T-cell (primary cell): Measurements from ENCODE around the gene DTNB. TPM values are rescaled to one million over a fixed set of nuclear protein-coding genes. Genes with fewer than 3 reads are reported as not detected.

Source experiments
- ATAC-seq, 4 experiments: fragments of 200-7000 bp in 3 of 4; fragments of 150-1000 bp in 1 of 4; cut with Tn5 transposase; replicated peaks in 1 of 4; 1 replicate in 3 of 4; 2 replicates in 1 of 4; pipeline ENCODE4 v1.10.0; 2021; ENCODE audit warnings: moderate library complexity in 3 of 4, mild to moderate bottlenecking in 2 of 4, moderate number of reproducible peaks in 1 of 4
- CTCF ChIA-PET, 2 donors: fragments of 300-600 bp; sonication (Branson Sonifier 250); formaldehyde crosslinking; loops; one replicate each; lab custom pipeline; 2022; ENCODE audit warnings: antibody characterized with exemption in 2 of 2; lab: Charles Lee
- POLR2A ChIA-PET, 2 donors: fragments of 300-600 bp; sonication (Branson Sonifier 250); formaldehyde crosslinking; loops; one replicate each; lab custom pipeline; 2022; ENCODE audit warnings: antibody characterized with exemption in 2 of 2; lab: Charles Lee
- DNase-seq, 35 experiments: peaks; one replicate each; pipeline versions ENCODE4 v3.0.0 to v3.0.0-alpha.2; 2013 to 2023
- H3K27ac ChIP-seq: one replicate; pipeline ENCODE4 v1.5.1; 2013; ENCODE audit warnings: low read length
- H3K27me3 ChIP-seq, 2 experiments: replicated peaks in 1 of 2; 1 replicate in 1 of 2; 2 replicates in 1 of 2; pipeline versions ENCODE4 v1.6.1 to v1.7.0; 2013; ENCODE audit warnings: low read length in 1 of 2, mixed read lengths in 1 of 2; ENCODE audit not compliant: control insufficient read depth in 2 of 2, insufficient read depth in 2 of 2; ENCODE audit errors: extremely low read depth in 1 of 2
- H3K36me3 ChIP-seq, 2 donors: 1 replicate in 1 of 2; 2 replicates in 1 of 2; pipeline versions ENCODE4 v1.6.1 to v1.7.0; 2013; ENCODE audit warnings: low read length in 1 of 2; ENCODE audit not compliant: control insufficient read depth in 2 of 2, insufficient read depth in 1 of 2; ENCODE audit errors: extremely low read depth in 1 of 2
- H3K4me1 ChIP-seq, 2 experiments: 1 replicate in 1 of 2; 2 replicates in 1 of 2; pipeline versions ENCODE4 v1.6.1 to v1.7.0; 2013; ENCODE audit warnings: low read length in 2 of 2, mixed read lengths in 1 of 2; ENCODE audit not compliant: insufficient read depth in 2 of 2, control insufficient read depth in 1 of 2; ENCODE audit errors: extremely low read depth in 1 of 2
- H3K4me3 ChIP-seq, 2 donors: 1 replicate in 1 of 2; 2 replicates in 1 of 2; pipeline versions ENCODE4 v1.5.1 to v1.7.0; 2013; ENCODE audit warnings: mild to moderate bottlenecking in 2 of 2, low read length in 1 of 2, moderate library complexity in 1 of 2; ENCODE audit not compliant: control insufficient read depth in 1 of 2; ENCODE audit errors: extremely low read depth in 1 of 2
- H3K9me3 ChIP-seq: 2 replicates; pipeline ENCODE4 v1.7.0; 2013
- H3K27ac Mint-ChIP-seq, 2 donors: one replicate each; pipeline ENCODE4 v1.8.0; 2020 to 2021; ENCODE audit warnings: mild to moderate bottlenecking in 2 of 2, mixed read lengths in 2 of 2
- H3K27me3 Mint-ChIP-seq, 2 donors: one replicate each; pipeline ENCODE4 v1.8.0; 2021 to 2022; ENCODE audit warnings: mixed read lengths in 2 of 2
- H3K36me3 Mint-ChIP-seq: one replicate; pipeline ENCODE4 v1.8.0; 2021; ENCODE audit warnings: mixed read lengths
- H3K4me1 Mint-ChIP-seq, 3 donors: one replicate each; pipeline ENCODE4 v1.8.0; 2020 to 2022; ENCODE audit warnings: mixed read lengths in 3 of 3, mild to moderate bottlenecking in 1 of 3
- H3K4me3 Mint-ChIP-seq, 3 donors: one replicate each; pipeline ENCODE4 v1.8.0; 2020 to 2022; ENCODE audit warnings: mild to moderate bottlenecking in 3 of 3, mixed read lengths in 3 of 3, moderate library complexity in 3 of 3
- H3K9me3 Mint-ChIP-seq, 3 donors: one replicate each; pipeline ENCODE4 v1.8.0; 2020 to 2022; ENCODE audit warnings: mixed read lengths in 3 of 3
- WGBS: methylation state at CpG from one replicate; pipeline ENCODE4 v1.1.5; 2013; ENCODE audit warnings: missing lambda C conversion rate; ENCODE audit not compliant: insufficient coverage; 5-methylcytosine and 5-hydroxymethylcytosine counted together
- total RNA-seq, 35 experiments: library from RNA in 6 of 35; stranded (reverse) in 6 of 35; fragments of 120-200 nt in 1 of 35; gene quantifications; one replicate each; pipeline versions ENCODE4 v1.2.1 to v1.2.4 and lab custom pipeline; 2013 to 2026

Gene DTNB
- total RNA-seq, 5 donors from 2014 or later (not counting 1 experiment from before 2014, with no cell fraction given) = 33.4 to 45.7 (median 39.6) TPM

DNA sequence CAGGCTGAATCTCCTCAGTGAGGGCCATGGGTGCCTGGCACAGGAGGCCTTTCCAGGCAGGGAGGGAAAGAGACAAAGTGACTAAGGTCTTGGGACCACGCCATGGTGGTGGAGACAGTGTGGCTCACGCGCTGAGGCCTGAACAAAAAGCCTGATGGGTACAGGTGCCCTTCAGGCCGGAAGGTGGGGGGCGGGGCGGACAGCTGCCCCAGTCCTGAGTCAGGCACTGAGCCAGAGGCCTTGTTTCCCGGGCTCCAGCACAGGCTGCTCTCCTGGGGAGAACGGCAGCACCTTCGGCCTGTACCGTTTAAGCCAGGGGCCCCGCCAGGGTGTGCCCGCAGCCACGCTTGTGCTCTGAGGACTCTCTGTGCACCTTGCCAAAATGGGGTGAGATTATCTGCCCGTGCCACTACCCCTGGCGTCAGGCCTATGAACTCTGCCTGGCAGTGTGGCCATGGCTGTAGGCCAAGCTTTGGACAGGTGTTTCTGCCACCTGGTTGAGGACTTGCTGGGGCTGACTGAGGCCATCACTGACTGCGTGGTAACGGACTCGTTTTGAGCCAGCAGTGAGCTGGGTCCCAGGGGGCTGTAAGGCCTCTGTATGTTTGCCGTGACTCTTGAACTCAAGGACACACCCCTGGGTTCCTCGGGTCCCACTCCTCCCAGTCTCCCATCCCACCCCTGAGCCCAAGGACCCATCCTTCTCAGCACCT lies 300.0 kb downstream of the DTNB start:
- CTCF ChIA-PET = interaction anchor here (0.6 to 1.0 kb wide), 3 partner anchors 11 to 153 kb away, joined by 3 to 10 read pairs (median 5); no protein-coding TSS in a partner anchor

DNA sequence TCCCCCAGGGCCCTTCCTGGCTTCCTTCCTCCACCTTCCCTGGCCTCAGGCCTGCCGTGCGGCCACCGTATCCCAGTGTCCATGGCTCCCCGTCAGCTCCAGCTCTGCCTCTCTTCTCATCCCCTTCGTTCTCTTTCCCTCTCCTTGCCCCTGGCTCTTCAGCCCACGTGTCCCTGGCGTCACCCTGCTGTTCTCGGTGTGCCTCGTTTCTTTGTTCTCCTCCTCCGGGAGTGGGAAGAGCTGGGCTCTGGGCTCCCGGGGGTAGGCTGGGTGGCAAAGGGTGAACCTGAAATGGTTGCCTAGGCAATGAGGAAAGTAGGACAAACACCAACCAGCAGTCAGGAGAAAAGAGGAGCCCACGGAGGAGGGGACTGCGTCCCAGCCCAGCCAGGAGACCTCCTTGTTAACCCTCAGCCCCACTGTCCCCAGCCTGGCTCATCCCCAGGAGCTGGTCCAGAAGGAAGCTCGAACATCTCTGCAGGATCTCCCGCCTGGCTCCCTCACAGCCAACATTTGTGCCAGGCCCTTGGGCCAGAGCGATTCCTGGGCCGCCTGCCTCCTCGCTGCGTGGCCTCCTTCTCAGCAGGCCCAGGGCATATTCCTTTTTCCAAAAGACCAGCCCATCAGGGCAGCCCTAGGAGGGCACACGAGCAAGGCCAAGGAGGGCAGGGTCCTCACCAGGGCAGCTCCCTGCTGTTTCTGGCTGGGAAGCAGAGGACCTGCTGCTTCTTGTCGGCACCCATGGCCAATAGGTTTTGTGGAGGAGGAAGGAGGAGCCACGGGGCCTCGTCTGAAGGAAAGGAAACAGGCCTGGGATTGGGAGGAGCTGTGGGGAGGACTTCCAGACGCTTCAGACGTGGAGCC lies 300.7 kb downstream of the DTNB start:
- Mint-ChIP-seq H3K4me3 (no peak overlapping the region), H3K27me3 (no peaks in the 10 kb centered on the region), H3K36me3 (no peaks in the 10 kb centered on the region), H3K9me3 (no peaks in the 10 kb centered on the region), H3K27ac (no peak overlapping the region), H3K4me1 (peaks cover 15 to 18% (median 18%) of the 10 kb centered on the region in 3 donors)
- H3K4me3 ChIP-seq = no peak overlapping the region
- H3K27me3 ChIP-seq = no peaks in the 10 kb centered on the region
- H3K27ac ChIP-seq = no peak overlapping the region
- ATAC-seq (no peak), DNase-seq (no peak)
- ChIA-PET CTCF (interaction anchor here in 1 of 2 donors (1.0 kb wide), 1 partner anchor 10 kb away, joined by 4 read pairs; no protein-coding TSS in a partner anchor), POLR2A (interaction anchor here in 1 of 2 donors (1.2 kb wide), 1 partner anchor 9 kb away, joined by 17 read pairs; no protein-coding TSS in a partner anchor)
- peaks cover 8 to 21% of the 10 kb centered on the region in 2 experiments for H3K4me1 ChIP-seq
- no peaks in the 10 kb centered on the region for H3K36me3 ChIP-seq
- 91% methylated on average over 17 of the region's 25 CpGs for WGBS
- H3K9me3 ChIP-seq = no peaks in the 10 kb centered on the region

More for the DNA sequence above, 300.0 kb downstream of the DTNB start:
- Mint-ChIP-seq H3K9me3 (no peaks in the 10 kb centered on the region), H3K4me1 (peaks cover 21 to 25% (median 23%) of the 10 kb centered on the region in 3 donors), H3K4me3 (no peak overlapping the region), H3K27ac (no peak overlapping the region), H3K36me3 (no peaks in the 10 kb centered on the region), H3K27me3 (no peaks in the 10 kb centered on the region)
- Histone ChIP-seq H3K36me3 (no peaks in the 10 kb centered on the region), H3K4me1 (peaks cover 8 to 28% of the 10 kb centered on the region in 2 experiments), H3K9me3 (no peaks in the 10 kb centered on the region), H3K4me3 (no peak overlapping the region), H3K27ac (no peak overlapping the region), H3K27me3 (no peaks in the 10 kb centered on the region)
- no peak for ATAC-seq
- 91% methylated on average over 20 of the region's 20 CpGs for WGBS
- POLR2A ChIA-PET = interaction anchor here in 1 of 2 donors (1.2 kb wide), 1 partner anchor 10 kb away, joined by 17 read pairs; no protein-coding TSS in a partner anchor
- DNase-seq = no peak

- DNase-seq (no peak), ATAC-seq (no peak)
- no peaks in the 10 kb centered on the region for H3K36me3 ChIP-seq
- peaks cover 4 to 11% of the 10 kb centered on the region in 2 experiments for H3K4me1 ChIP-seq
- POLR2A ChIA-PET = interaction anchor here in 1 of 2 donors (0.7 kb wide), 1 partner anchor 415 kb away, joined by 8 read pairs; no protein-coding TSS in a partner anchor
- H3K4me1 Mint-ChIP-seq = peaks cover 6 to 10% (median 9%) of the 10 kb centered on the region in 3 donors
- no peaks in the 10 kb centered on the region for H3K36me3 Mint-ChIP-seq
- no peak overlapping the region for H3K27ac Mint-ChIP-seq
- H3K9me3 ChIP-seq = no peaks in the 10 kb centered on the region
- no peak overlapping the region for H3K4me3 Mint-ChIP-seq
- H3K27ac ChIP-seq = no peak overlapping the region
- no peaks in the 10 kb centered on the region for H3K27me3 Mint-ChIP-seq
- H3K9me3 Mint-ChIP-seq = no peaks in the 10 kb centered on the region
- CTCF ChIA-PET = interaction anchor here in 1 of 2 donors (1.0 kb wide), 1 partner anchor 9 kb away, joined by 4 read pairs; no protein-coding TSS in a partner anchor
- WGBS = 93% methylated on average over 17 of the region's 27 CpGs
- H3K27me3 ChIP-seq = no peaks in the 10 kb centered on the region
- no peak overlapping the region for H3K4me3 ChIP-seq
These were observed 301.8 kb downstream of the DTNB start for GRCh38 chr2:25371253-25372241.

DNA sequence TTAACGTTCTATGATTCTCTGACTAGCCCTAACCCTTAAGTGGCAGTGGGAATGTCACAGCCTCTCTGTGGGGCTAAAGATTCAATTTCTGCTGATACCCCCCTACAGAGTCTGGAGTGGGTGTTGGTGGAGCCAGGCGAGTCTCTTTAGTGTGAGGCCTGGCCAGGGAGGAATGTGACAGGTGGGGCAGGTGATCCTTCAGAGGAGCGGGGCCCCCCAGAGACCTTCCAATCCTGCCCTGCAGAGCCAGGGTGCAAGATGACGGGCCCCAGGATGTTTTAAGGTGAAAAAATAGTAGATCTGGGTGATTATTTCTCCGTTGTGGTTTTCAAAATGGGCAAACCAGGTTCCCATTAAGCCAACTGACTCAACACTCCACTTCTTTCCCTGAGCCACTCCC lies 303.5 kb downstream of the DTNB start:
- H3K9me3 ChIP-seq = no peaks in the 10 kb centered on the region
- H3K36me3 Mint-ChIP-seq = no peaks in the 10 kb centered on the region
- no peaks in the 10 kb centered on the region for H3K27me3 Mint-ChIP-seq
- ATAC-seq (no peak), DNase-seq (no peak)
- no peaks in the 10 kb centered on the region for H3K4me1 ChIP-seq
- H3K9me3 Mint-ChIP-seq = no peaks in the 10 kb centered on the region
- H3K36me3 ChIP-seq = no peaks in the 10 kb centered on the region
- CTCF ChIA-PET = interaction anchor here in 1 of 2 donors (0.5 kb wide), 1 partner anchor 403 kb away, joined by 4 read pairs; no protein-coding TSS in a partner anchor
- H3K4me3 ChIP-seq = no peak overlapping the region
- POLR2A ChIA-PET = no interaction called here
- H3K27me3 ChIP-seq = no peaks in the 10 kb centered on the region
- WGBS = 100% methylated on average over 1 of the region's 5 CpGs
- no peak overlapping the region for H3K27ac ChIP-seq
- no peak overlapping the region for H3K27ac Mint-ChIP-seq
- H3K4me3 Mint-ChIP-seq = no peak overlapping the region
- H3K4me1 Mint-ChIP-seq = peaks cover 0 to 2% (median 2%) of the 10 kb centered on the region in 3 donors

GRCh38 chr2:25369439-25369838 lies 303.9 kb downstream of the DTNB start:
- Histone ChIP-seq H3K36me3 (no peaks in the 10 kb centered on the region), H3K9me3 (no peaks in the 10 kb centered on the region), H3K4me3 (no peak overlapping the region), H3K4me1 (peaks cover 0 to 3% of the 10 kb centered on the region in 2 experiments), H3K27me3 (no peaks in the 10 kb centered on the region), H3K27ac (no peak overlapping the region)
- no peak for ATAC-seq
- no peaks in the 10 kb centered on the region for H3K27me3 Mint-ChIP-seq
- H3K4me3 Mint-ChIP-seq = no peak overlapping the region
- POLR2A ChIA-PET = interaction anchor here in 1 of 2 donors (0.5 kb wide), 1 partner anchor 672 kb away, joined by 4 read pairs; no protein-coding TSS in a partner anchor
- no peaks in the 10 kb centered on the region for H3K9me3 Mint-ChIP-seq
- WGBS = 38% methylated on average over 1 of the region's 4 CpGs
- no peak for DNase-seq
- CTCF ChIA-PET = interaction anchor here (0.5 to 0.6 kb wide), 2 partner anchors 65 to 403 kb away, joined by 3 to 4 read pairs; no protein-coding TSS in a partner anchor
- peaks cover 1 to 3% (median 2%) of the 10 kb centered on the region in 3 donors for H3K4me1 Mint-ChIP-seq
- H3K36me3 Mint-ChIP-seq = no peaks in the 10 kb centered on the region
- H3K27ac Mint-ChIP-seq = no peak overlapping the region
